Epithelial cell of esophagus (primary cell): ENCODE results near the gene TMEM200C.

Source experiments
- DNase-seq: peaks from one replicate; pipeline ENCODE4 v3.0.0; 2010; ENCODE audit warnings: low read depth
- H3K4me3 ChIP-seq: 2 replicates; pipeline ENCODE4 v1.5.1; 2011; ENCODE audit warnings: mild to moderate bottlenecking, low read length, control low read depth
- CTCF ChIP-seq: IDR thresholded peaks from 2 replicates; pipeline ENCODE4 v1.5.1; 2011; ENCODE audit warnings: low read depth, mild to moderate bottlenecking, low read length, control low read depth, inconsistent platforms; ENCODE audit not compliant: insufficient read depth; ENCODE audit errors: missing control alignments

Gene TMEM200C

GRCh38 chr18:5903386-5903785 is 8.1 kb upstream of the TMEM200C start:
- no peak overlapping the region for H3K4me3 ChIP-seq
- no peak for DNase-seq
- no peak for TF ChIP-seq CTCF

GRCh38 chr18:5900262-5900661 is 4.9 kb upstream of the TMEM200C start:
- no peak for TF ChIP-seq CTCF
- DNase-seq: peak; percentile 48
- H3K4me3 ChIP-seq: no peak overlapping the region

- TF ChIP-seq CTCF: no peak
- H3K4me3 ChIP-seq: no peak overlapping the region
- no peak for DNase-seq
Measured at GRCh38 chr18:5899835-5900234, 4.5 kb upstream of the TMEM200C start.

GRCh38 chr18:5895876-5896740 is 786 bp upstream of the TMEM200C start:
- no peak for TF ChIP-seq CTCF
- H3K4me3 ChIP-seq: no peak overlapping the region
- DNase-seq: no peak

GRCh38 chr18:5894611-5895298 is 567 bp downstream of the TMEM200C start:
- DNase-seq: no peak
- TF ChIP-seq CTCF: no peak
- H3K4me3 ChIP-seq: no peak overlapping the region

- no peak for TF ChIP-seq CTCF
- no peak for DNase-seq
- H3K4me3 ChIP-seq: no peak overlapping the region
Measured at GRCh38 chr18:5893956-5894610, 1.2 kb downstream of the TMEM200C start.
